GM19351 (cell line): Measurements from ENCODE around the gene IPO4.
A peak's percentile ranks its signal among the peaks of the same experiment; 100 is the strongest.

Source experiments
- ATAC-seq: cut with Tn5 transposase; IDR thresholded peaks from one replicate; pipeline ENCODE4 v1.9.1; 2021; ENCODE audit warnings: mild to moderate bottlenecking, moderate library complexity; ENCODE audit not compliant: unreplicated experiment

IPO4 gene

GRCh38 chr14:24135834-24136683, 52.6 kb downstream of the IPO4 start, which contains the start of gene PSME1:
PSME1 (plus strand) TSS chr14:24136194; CDS start chr14:24136263, 69 bp downstream.
- peak; percentile 81 for ATAC-seq

- peak; percentile 12 for ATAC-seq
Observed at GRCh38 chr14:24135584-24135833, 53.1 kb downstream of the IPO4 start.

GRCh38 chr14:24133735-24134134, 54.9 kb downstream of the IPO4 start:
- no peak for ATAC-seq

- ATAC-seq = no peak
Observed at GRCh38 chr14:24132976-24133375, 55.6 kb downstream of the IPO4 start.

- no peak for ATAC-seq
Observed at GRCh38 chr14:24132061-24132685, 56.4 kb downstream of the IPO4 start.

- no peak for ATAC-seq
Observed at GRCh38 chr14:24131549-24131966, 57.1 kb downstream of the IPO4 start.

GRCh38 chr14:24130717-24131548, 57.7 kb downstream of the IPO4 start:
- ATAC-seq = no peak

- no peak for ATAC-seq
Observed at GRCh38 chr14:24130380-24130716, 58.3 kb downstream of the IPO4 start, which contains the start of gene FITM1. FITM1 (plus strand) TSS chr14:24130659; CDS start chr14:24131564, 905 bp downstream.
